DLD1 (cell line): ENCODE data around the gene FCER1A.

ENCODE experiments used
- in situ Hi-C: cut with HindIII; loops from 2 replicates; pipeline ENCODE4 v1.10.0; 2017; ENCODE audit warnings: low sequenced_read_pairs

The FCER1A gene

DNA sequence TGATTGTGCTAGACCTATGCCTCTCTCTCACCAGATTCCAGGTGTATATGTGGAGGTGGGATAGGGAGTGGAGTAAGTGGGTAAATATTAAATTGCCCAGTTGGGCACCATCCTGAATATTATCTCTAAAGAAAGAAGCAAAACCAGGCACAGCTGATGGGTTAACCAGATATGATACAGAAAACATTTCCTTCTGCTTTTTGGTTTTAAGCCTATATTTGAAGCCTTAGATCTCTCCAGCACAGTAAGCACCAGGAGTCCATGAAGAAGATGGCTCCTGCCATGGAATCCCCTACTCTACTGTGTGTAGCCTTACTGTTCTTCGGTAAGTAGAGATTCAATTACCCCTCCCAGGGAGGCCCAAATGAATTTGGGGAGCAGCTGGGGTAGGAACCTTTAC lies at the start of gene FCER1A:
TSS of gene FCER1A (plus strand) at position 242 of the 400 bp plus-strand sequence. CDS start at position 271, 29 bp downstream.
- in situ Hi-C loops: no loop called here

GRCh38 chr1:159261311-159261710 lies 40.8 kb upstream of the FCER1A start:
- in situ Hi-C loops: no loop called here

DNA sequence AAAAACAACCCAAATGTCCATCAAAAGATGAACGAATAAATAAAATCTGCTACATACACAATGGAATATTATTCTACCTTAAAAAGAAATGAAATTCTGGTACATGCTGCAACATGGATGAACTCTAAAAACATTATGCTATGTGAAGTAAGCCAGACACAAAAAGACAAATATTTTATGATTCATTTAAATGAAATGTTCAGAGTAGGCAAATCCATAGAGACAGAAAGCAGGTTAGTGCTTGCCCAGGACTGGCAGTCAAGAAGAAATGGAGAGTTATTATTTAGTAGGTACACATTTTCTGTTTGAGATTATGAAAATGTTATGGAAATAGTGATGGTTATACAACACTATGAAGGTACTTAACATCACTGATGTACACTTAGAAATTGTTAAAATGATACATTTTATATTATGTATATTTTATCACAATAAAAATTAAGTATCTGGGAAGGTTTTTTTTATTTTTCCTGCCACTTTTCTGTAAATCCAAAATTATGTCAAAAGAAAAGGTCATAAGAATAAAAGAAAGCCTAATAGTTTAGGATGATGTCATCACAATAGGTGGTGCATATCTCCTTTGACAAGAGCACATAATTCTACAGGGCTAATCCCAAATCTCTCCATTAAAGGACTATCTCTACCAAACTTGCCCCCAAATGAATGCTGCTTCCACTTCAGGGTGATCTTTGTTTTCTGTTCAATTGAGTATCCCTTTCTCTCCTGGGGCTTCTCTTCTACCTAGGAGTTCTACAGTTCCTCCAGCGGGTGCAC lies 40.2 kb upstream of the FCER1A start:
- in situ Hi-C loops: no loop called here

- in situ Hi-C loops: no loop called here
These were observed 35.3 kb upstream of the FCER1A start for GRCh38 chr1:159266832-159267231.

GRCh38 chr1:159274631-159275030 lies 27.5 kb upstream of the FCER1A start:
- in situ Hi-C loops: no loop called here

- in situ Hi-C loops: no loop called here
These were observed 26.2 kb upstream of the FCER1A start for GRCh38 chr1:159275891-159276290.

DNA sequence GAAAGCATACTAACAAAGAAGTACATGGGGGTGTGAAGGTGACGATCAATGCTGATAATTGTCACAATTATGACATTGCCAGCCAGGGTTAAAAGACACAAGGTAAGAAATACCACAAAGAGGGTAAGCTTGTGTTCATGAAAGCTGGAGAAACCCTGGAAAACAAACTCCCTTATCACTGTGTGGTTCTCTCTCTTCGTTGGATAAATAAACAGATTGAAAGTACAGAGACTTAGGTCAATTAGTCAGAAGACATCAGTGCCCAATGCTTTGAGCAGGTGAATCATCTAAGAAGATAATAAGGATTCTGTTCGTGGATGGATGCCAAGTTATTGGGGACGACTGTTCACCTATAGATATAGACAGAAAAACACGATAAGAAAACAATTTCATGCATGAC lies 22.4 kb upstream of the FCER1A start:
- in situ Hi-C loops: no loop called here

DNA sequence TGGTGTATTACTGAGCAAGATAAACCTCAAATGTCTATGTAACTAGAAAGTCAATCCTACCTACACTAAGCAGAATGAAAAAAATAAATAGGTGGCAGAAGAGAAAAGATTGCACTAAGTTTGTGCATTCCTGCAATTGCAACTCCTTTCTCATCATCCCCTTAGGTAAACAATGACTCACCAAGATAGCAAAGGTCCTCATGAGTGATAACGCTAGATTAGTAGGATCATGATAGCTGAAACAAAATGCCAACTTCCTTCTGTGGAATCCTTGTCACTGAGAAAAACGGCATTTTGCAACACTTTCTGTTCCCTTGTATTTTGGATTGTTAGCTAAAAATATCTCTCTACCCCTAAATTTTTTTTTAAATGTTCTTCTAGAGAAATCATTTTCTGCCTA lies 20.0 kb upstream of the FCER1A start:
- in situ Hi-C loops: no loop called here

DNA sequence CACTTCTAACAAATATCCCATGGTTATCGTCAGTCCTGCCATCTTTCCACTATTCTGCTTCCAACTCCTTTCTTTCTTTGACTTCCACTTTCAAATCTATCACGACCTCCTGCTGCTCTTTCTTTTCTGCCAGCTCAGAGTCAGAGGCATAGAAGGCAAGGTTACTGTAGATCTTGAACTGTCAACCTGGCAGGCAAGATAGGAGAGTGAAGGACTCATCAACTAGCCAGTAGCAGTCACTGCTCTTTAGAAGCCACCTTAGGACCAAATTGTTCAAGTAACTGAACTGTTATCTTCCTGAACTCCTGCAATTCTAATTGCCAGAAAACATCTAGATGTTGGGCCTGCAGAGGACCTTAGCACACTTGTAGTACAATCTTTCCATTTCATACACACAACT lies 13.1 kb upstream of the FCER1A start:
- in situ Hi-C loops: no loop called here

DNA sequence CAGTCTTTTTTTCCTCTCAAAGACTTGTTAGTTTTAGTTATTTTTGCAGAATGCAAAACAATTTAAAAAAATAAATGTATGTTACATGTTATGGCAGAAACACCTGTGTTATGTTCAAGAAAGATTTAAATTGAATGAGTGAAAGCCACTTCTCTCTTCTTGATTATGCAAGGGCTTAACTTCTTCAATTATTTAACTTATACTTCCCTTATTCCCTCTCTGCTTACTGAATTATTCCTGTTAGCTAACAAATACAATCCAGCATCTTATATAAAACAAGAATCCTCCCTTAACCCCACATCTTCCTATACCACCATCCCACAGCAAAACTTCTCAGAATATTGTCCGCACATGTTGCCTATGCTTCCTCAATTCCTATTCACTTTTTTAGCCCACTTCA lies 10.7 kb upstream of the FCER1A start:
- in situ Hi-C loops: no loop called here

DNA sequence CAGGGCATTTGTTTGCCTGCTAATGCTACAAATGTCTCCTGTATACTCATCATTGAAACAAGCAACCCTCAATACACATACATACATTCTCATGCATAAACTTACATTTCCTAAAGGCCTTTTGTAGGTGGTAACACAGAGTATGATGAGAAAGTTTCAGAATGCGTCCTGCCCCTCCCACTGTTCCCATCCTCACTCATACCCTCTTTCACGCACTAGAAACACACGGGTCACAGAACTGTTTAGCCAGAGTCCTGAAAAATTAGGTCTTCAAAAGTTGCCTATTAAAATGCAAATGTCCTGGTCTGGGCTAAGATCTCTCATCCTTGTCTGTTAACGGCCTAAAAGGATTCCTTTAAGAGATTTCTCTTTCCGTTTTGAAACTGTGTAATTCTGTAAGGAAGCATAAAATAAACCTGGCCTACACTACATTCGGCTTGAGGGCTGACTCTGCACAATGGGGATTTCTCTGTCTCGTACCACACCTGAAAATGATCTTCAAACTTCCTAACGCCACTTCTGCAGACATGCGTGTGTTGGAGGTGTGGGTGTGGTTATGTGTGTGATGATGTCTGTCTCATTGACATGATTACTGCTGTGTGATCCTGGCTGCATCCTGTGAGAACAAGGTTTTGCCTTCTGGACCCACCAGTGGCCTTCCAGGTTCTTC lies 5.3 kb upstream of the FCER1A start:
- in situ Hi-C loops: no loop called here

GRCh38 chr1:159300146-159300545 lies 2.0 kb upstream of the FCER1A start:
- in situ Hi-C loops: no loop called here

- in situ Hi-C loops: no loop called here
These were observed 5.3 kb downstream of the FCER1A start for GRCh38 chr1:159307346-159308020.

GRCh38 chr1:159311679-159312078 lies 9.5 kb downstream of the FCER1A start:
- in situ Hi-C loops: no loop called here

DNA sequence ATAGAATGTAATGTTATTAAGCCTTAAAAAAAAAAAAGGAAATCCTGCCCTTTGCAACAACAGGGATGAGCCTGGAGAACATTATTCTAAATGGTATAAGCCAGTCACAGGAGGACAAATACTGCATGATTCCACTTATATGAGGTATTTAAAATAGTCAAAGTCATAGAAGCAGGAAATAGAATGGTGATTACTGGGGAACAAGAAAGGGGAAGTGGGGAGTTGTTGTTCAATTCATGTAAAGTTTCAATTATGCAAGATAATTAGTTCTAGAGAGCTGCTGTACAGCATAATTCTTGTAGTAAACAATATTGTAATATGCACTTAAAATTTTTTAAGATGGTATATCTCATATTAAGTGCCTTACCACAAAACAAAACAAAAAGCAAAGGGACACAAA lies 13.2 kb downstream of the FCER1A start:
- in situ Hi-C loops: no loop called here

- in situ Hi-C loops: no loop called here
These were observed 16.8 kb downstream of the FCER1A start for GRCh38 chr1:159318784-159319551.

GRCh38 chr1:159334797-159335196 lies 32.7 kb downstream of the FCER1A start:
- in situ Hi-C loops: no loop called here

GRCh38 chr1:159338018-159338417 lies 35.9 kb downstream of the FCER1A start:
- in situ Hi-C loops: no loop called here

DNA sequence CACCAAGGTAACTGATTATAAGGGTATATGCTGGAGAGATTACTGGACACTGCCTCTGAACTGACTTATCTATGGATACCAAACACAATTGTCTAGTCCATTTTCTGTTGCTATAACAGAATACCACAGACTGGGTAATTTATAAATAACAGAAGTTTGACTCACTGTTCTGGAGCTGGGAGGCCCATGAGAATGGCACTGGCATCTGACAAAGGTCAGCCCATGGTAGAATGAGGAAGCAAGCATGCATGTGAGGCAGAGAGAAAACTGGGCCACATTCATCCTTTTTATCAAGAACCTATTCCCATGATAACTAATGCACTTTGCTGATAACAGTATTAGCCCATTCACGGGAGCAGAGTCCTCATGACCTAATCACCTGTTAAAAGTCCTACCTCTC lies 37.4 kb downstream of the FCER1A start:
- in situ Hi-C loops: no loop called here

GRCh38 chr1:159341736-159342135 lies 39.6 kb downstream of the FCER1A start:
- in situ Hi-C loops: no loop called here

- in situ Hi-C loops: no loop called here
These were observed 40.8 kb downstream of the FCER1A start for GRCh38 chr1:159342761-159343425.
